Measurements from ENCODE around the gene RIF1.

RIF1 gene

GRCh38 chr2:151409601-151410484 is at the start of gene RIF1:
RIF1 (plus strand) TSS chr2:151409902; CDS start chr2:151410424, 522 bp downstream.
- Histone ChIP-seq H3K4me3 (ENCODE audit: low read depth, low read length) (peak within 1 kb of the TSS; percentile 98), H3K79me2 (ENCODE audit: control insufficient read depth, insufficient read depth, low read length, unreplicated experiment) (peaks cover 45% of the 10 kb centered on the region), H3K27ac (ENCODE audit: low read depth, low read length) (peak within 1 kb of the TSS; percentile 80), H2AFZ (ENCODE audit: low read length, unreplicated experiment) (peak within 1 kb of the TSS; percentile 97), H3K27me3 (ENCODE audit: insufficient read depth, low read length) (no peaks in the 10 kb centered on the region), H3K36me3 (ENCODE audit: insufficient read depth, low read length) (peaks cover 22% of the 10 kb centered on the region), H3K4me1 (ENCODE audit: control insufficient read depth, insufficient read depth, low read length, unreplicated experiment) (peaks cover 7% of the 10 kb centered on the region)

- Histone ChIP-seq H3K4me3 (ENCODE audit: low read depth, low read length) (no peak overlapping the region), H3K27me3 (ENCODE audit: insufficient read depth, low read length) (no peaks in the 10 kb centered on the region), H3K27ac (ENCODE audit: low read depth, low read length) (peak overlapping the region; percentile 54), H3K79me2 (ENCODE audit: control insufficient read depth, insufficient read depth, low read length, unreplicated experiment) (peaks cover 12% of the 10 kb centered on the region), H2AFZ (ENCODE audit: low read length, unreplicated experiment) (no peak overlapping the region), H3K4me1 (ENCODE audit: control insufficient read depth, insufficient read depth, low read length, unreplicated experiment) (peaks cover 10% of the 10 kb centered on the region), H3K36me3 (ENCODE audit: insufficient read depth, low read length) (no peaks in the 10 kb centered on the region; the same call in 1 of the 2 replicates)
Observed at GRCh38 chr2:151361674-151362370, 47.9 kb upstream of the RIF1 start.

GRCh38 chr2:151363709-151364108 is 46.0 kb upstream of the RIF1 start:
- H3K36me3 ChIP-seq (ENCODE audit: insufficient read depth, low read length): peaks cover 8% of the 10 kb centered on the region
- H3K27ac ChIP-seq (ENCODE audit: low read depth, low read length): no peak overlapping the region
- peaks cover 7% of the 10 kb centered on the region for H3K4me1 ChIP-seq (ENCODE audit: control insufficient read depth, insufficient read depth, low read length, unreplicated experiment)
- no peaks in the 10 kb centered on the region for H3K27me3 ChIP-seq (ENCODE audit: insufficient read depth, low read length)
- peaks cover 4% of the 10 kb centered on the region for H3K79me2 ChIP-seq (ENCODE audit: control insufficient read depth, insufficient read depth, low read length, unreplicated experiment)
- H3K4me3 ChIP-seq (ENCODE audit: low read depth, low read length): no peak overlapping the region
- H2AFZ ChIP-seq (ENCODE audit: low read length, unreplicated experiment): no peak overlapping the region

- Histone ChIP-seq H3K4me3 (ENCODE audit: low read depth, low read length) (no peak overlapping the region), H3K27me3 (ENCODE audit: insufficient read depth, low read length) (no peaks in the 10 kb centered on the region), H3K4me1 (ENCODE audit: control insufficient read depth, insufficient read depth, low read length, unreplicated experiment) (no peaks in the 10 kb centered on the region), H2AFZ (ENCODE audit: low read length, unreplicated experiment) (no peak overlapping the region), H3K27ac (ENCODE audit: low read depth, low read length) (no peak overlapping the region), H3K79me2 (ENCODE audit: control insufficient read depth, insufficient read depth, low read length, unreplicated experiment) (no peaks in the 10 kb centered on the region), H3K36me3 (ENCODE audit: insufficient read depth, low read length) (peaks cover 16% of the 10 kb centered on the region)
Observed at GRCh38 chr2:151367571-151367970, 42.1 kb upstream of the RIF1 start.

GRCh38 chr2:151374436-151374835 is 35.3 kb upstream of the RIF1 start:
- Histone ChIP-seq H2AFZ (ENCODE audit: low read length, unreplicated experiment) (peak overlapping the region; percentile 15), H3K27ac (ENCODE audit: low read depth, low read length) (peak overlapping the region; percentile 55), H3K36me3 (ENCODE audit: insufficient read depth, low read length) (peaks cover 8% of the 10 kb centered on the region; the same call in 1 of the 2 replicates)

GRCh38 chr2:151379169-151379568 is 30.5 kb upstream of the RIF1 start:
- Histone ChIP-seq H3K27me3 (ENCODE audit: insufficient read depth, low read length) (no peaks in the 10 kb centered on the region), H2AFZ (ENCODE audit: low read length, unreplicated experiment) (no peak overlapping the region), H3K4me1 (ENCODE audit: control insufficient read depth, insufficient read depth, low read length, unreplicated experiment) (peaks cover 9% of the 10 kb centered on the region), H3K4me3 (ENCODE audit: low read depth, low read length) (no peak overlapping the region), H3K27ac (ENCODE audit: low read depth, low read length) (no peak overlapping the region), H3K79me2 (ENCODE audit: control insufficient read depth, insufficient read depth, low read length, unreplicated experiment) (no peaks in the 10 kb centered on the region), H3K36me3 (ENCODE audit: insufficient read depth, low read length) (no peaks in the 10 kb centered on the region)

More at GRCh38 chr2:151374436-151374835, 35.3 kb upstream of the RIF1 start:
- Histone ChIP-seq H3K27me3 (ENCODE audit: insufficient read depth, low read length) (no peaks in the 10 kb centered on the region), H3K4me1 (ENCODE audit: control insufficient read depth, insufficient read depth, low read length, unreplicated experiment) (peaks cover 10% of the 10 kb centered on the region), H3K4me3 (ENCODE audit: low read depth, low read length) (no peak overlapping the region), H3K79me2 (ENCODE audit: control insufficient read depth, insufficient read depth, low read length, unreplicated experiment) (no peaks in the 10 kb centered on the region)

- Histone ChIP-seq H3K4me1 (ENCODE audit: control insufficient read depth, insufficient read depth, low read length, unreplicated experiment) (peaks cover 6% of the 10 kb centered on the region), H2AFZ (ENCODE audit: low read length, unreplicated experiment) (no peak overlapping the region), H3K27ac (ENCODE audit: low read depth, low read length) (no peak overlapping the region), H3K36me3 (ENCODE audit: insufficient read depth, low read length) (no peaks in the 10 kb centered on the region), H3K27me3 (ENCODE audit: insufficient read depth, low read length) (no peaks in the 10 kb centered on the region), H3K4me3 (ENCODE audit: low read depth, low read length) (no peak overlapping the region), H3K79me2 (ENCODE audit: control insufficient read depth, insufficient read depth, low read length, unreplicated experiment) (no peaks in the 10 kb centered on the region)
Observed at GRCh38 chr2:151380580-151381235, 29.0 kb upstream of the RIF1 start.

- peaks cover 6% of the 10 kb centered on the region for H3K4me1 ChIP-seq (ENCODE audit: control insufficient read depth, insufficient read depth, low read length, unreplicated experiment)
- H3K36me3 ChIP-seq (ENCODE audit: insufficient read depth, low read length): no peaks in the 10 kb centered on the region
- no peak overlapping the region for H3K4me3 ChIP-seq (ENCODE audit: low read depth, low read length)
- no peak overlapping the region for H3K27ac ChIP-seq (ENCODE audit: low read depth, low read length)
- H3K79me2 ChIP-seq (ENCODE audit: control insufficient read depth, insufficient read depth, low read length, unreplicated experiment): no peaks in the 10 kb centered on the region
- H3K27me3 ChIP-seq (ENCODE audit: insufficient read depth, low read length): no peaks in the 10 kb centered on the region
- no peak overlapping the region for H2AFZ ChIP-seq (ENCODE audit: low read length, unreplicated experiment)
Observed at GRCh38 chr2:151381266-151381665, 28.4 kb upstream of the RIF1 start.

GRCh38 chr2:151388011-151388410 is 21.7 kb upstream of the RIF1 start:
- Histone ChIP-seq H3K27me3 (ENCODE audit: insufficient read depth, low read length) (no peaks in the 10 kb centered on the region), H3K27ac (ENCODE audit: low read depth, low read length) (no peak overlapping the region), H2AFZ (ENCODE audit: low read length, unreplicated experiment) (no peak overlapping the region), H3K4me1 (ENCODE audit: control insufficient read depth, insufficient read depth, low read length, unreplicated experiment) (no peaks in the 10 kb centered on the region), H3K4me3 (ENCODE audit: low read depth, low read length) (no peak overlapping the region), H3K79me2 (ENCODE audit: control insufficient read depth, insufficient read depth, low read length, unreplicated experiment) (no peaks in the 10 kb centered on the region), H3K36me3 (ENCODE audit: insufficient read depth, low read length) (no peaks in the 10 kb centered on the region)

GRCh38 chr2:151391436-151391835 is 18.3 kb upstream of the RIF1 start:
- H3K27ac ChIP-seq (ENCODE audit: low read depth, low read length): no peak overlapping the region
- no peaks in the 10 kb centered on the region for H3K79me2 ChIP-seq (ENCODE audit: control insufficient read depth, insufficient read depth, low read length, unreplicated experiment)
- H3K4me1 ChIP-seq (ENCODE audit: control insufficient read depth, insufficient read depth, low read length, unreplicated experiment): no peaks in the 10 kb centered on the region
- no peaks in the 10 kb centered on the region for H3K36me3 ChIP-seq (ENCODE audit: insufficient read depth, low read length)
- H3K4me3 ChIP-seq (ENCODE audit: low read depth, low read length): no peak overlapping the region
- no peaks in the 10 kb centered on the region for H3K27me3 ChIP-seq (ENCODE audit: insufficient read depth, low read length)
- no peak overlapping the region for H2AFZ ChIP-seq (ENCODE audit: low read length, unreplicated experiment)

Data from ACC112 (cell line).